Astrocyte (in vitro differentiated cells and primary cell): ENCODE measurements around the gene OR9G1. TPM values are rescaled to one million over a fixed set of nuclear protein-coding genes. Genes with fewer than 3 reads are reported as not detected.
"Not testable (repeated sequence)": the region's sequence is repeated elsewhere in the genome, so short reads cannot be mapped to it uniquely, and the experiment has no call there.

Source experiments
- DNase-seq: peaks from one replicate; pipeline ENCODE4 v3.0.0-alpha.2; 2010; ENCODE audit warnings: low read depth
- FAIRE-seq: peaks from 2 replicates; lab custom pipeline; 2011; peaks lifted over from hg19 to GRCh38; lab: Jason Lieb, UNC
- H2AFZ ChIP-seq: 2 replicates; pipeline ENCODE4 v1.6.0; 2012; ENCODE audit warnings: low read depth, low read length, inconsistent platforms
- H3K27ac ChIP-seq: 2 replicates; pipeline ENCODE4 v1.5.1; 2011; ENCODE audit warnings: low read depth, low read length, inconsistent platforms
- H3K27me3 ChIP-seq: 2 replicates; pipeline ENCODE4 v1.6.0; 2011; ENCODE audit warnings: low read length, inconsistent platforms; ENCODE audit not compliant: insufficient read depth
- H3K36me3 ChIP-seq: 2 replicates; pipeline ENCODE4 v1.5.1; 2011; ENCODE audit warnings: low read length, inconsistent platforms; ENCODE audit not compliant: insufficient read depth
- H3K4me1 ChIP-seq: 2 replicates; pipeline ENCODE4 v1.5.1; 2011; ENCODE audit warnings: low read length, inconsistent platforms; ENCODE audit not compliant: insufficient read depth
- H3K4me2 ChIP-seq: 2 replicates; pipeline ENCODE4 v1.6.0; 2012; ENCODE audit warnings: low read length, inconsistent platforms
- H3K4me3 ChIP-seq: 2 replicates; pipeline ENCODE4 v1.5.1; 2011; ENCODE audit warnings: low read depth, mild to moderate bottlenecking, low read length, inconsistent platforms; ENCODE audit not compliant: insufficient read depth
- H3K79me2 ChIP-seq: 2 replicates; pipeline ENCODE4 v1.6.0; 2012; ENCODE audit warnings: mild to moderate bottlenecking, low read length, inconsistent platforms; ENCODE audit not compliant: insufficient read depth
- H3K9ac ChIP-seq: 2 replicates; pipeline ENCODE4 v1.6.0; 2012; ENCODE audit warnings: mild to moderate bottlenecking, low read length, inconsistent platforms
- H3K9me3 ChIP-seq: 2 replicates; pipeline ENCODE4 v1.5.1; 2012; ENCODE audit warnings: low read depth, mild to moderate bottlenecking, low read length, inconsistent platforms; ENCODE audit not compliant: insufficient read depth
- H4K20me1 ChIP-seq: 2 replicates; pipeline ENCODE4 v1.6.0; 2012; ENCODE audit warnings: low read length, inconsistent platforms; ENCODE audit not compliant: insufficient read depth
- H3K27ac Mint-ChIP-seq: one replicate; pipeline ENCODE4 v1.8.0; 2021; ENCODE audit warnings: mild to moderate bottlenecking, mixed read lengths; ENCODE audit not compliant: unreplicated experiment
- H3K27me3 Mint-ChIP-seq: one replicate; pipeline ENCODE4 v1.8.0; 2021; ENCODE audit warnings: low read depth, mixed read lengths; ENCODE audit not compliant: unreplicated experiment
- H3K36me3 Mint-ChIP-seq: one replicate; pipeline ENCODE4 v1.8.0; 2021; ENCODE audit warnings: low read depth, mixed read lengths; ENCODE audit not compliant: unreplicated experiment
- H3K4me1 Mint-ChIP-seq: one replicate; pipeline ENCODE4 v1.8.0; 2021; ENCODE audit warnings: low read depth, mixed read lengths; ENCODE audit not compliant: unreplicated experiment
- H3K4me3 Mint-ChIP-seq: one replicate; pipeline ENCODE4 v1.8.0; 2021; ENCODE audit warnings: mild to moderate bottlenecking, moderate library complexity, mixed read lengths; ENCODE audit not compliant: unreplicated experiment
- H3K9me3 Mint-ChIP-seq: one replicate; pipeline ENCODE4 v1.8.0; 2021; ENCODE audit warnings: mild to moderate bottlenecking, mixed read lengths; ENCODE audit not compliant: unreplicated experiment
- CTCF ChIP-seq: IDR thresholded peaks from 2 replicates; pipeline ENCODE4 v1.5.1; 2011; ENCODE audit warnings: low read depth, mild to moderate bottlenecking, inconsistent platforms, low read length, moderate library complexity; ENCODE audit not compliant: insufficient read depth
- EZH2 ChIP-seq: IDR thresholded peaks from 2 replicates; pipeline ENCODE4 v1.6.1; 2012; ENCODE audit warnings: mild to moderate bottlenecking, low read length, inconsistent platforms; ENCODE audit not compliant: insufficient read depth
- total RNA-seq: library from RNA; stranded (reverse); gene quantifications from 2 replicates; pipeline ENCODE4 v1.2.1, GENCODE V29; 2021

OR9G1 gene
- total RNA-seq, 1 donor from 2014 or later, result not detected

DNA sequence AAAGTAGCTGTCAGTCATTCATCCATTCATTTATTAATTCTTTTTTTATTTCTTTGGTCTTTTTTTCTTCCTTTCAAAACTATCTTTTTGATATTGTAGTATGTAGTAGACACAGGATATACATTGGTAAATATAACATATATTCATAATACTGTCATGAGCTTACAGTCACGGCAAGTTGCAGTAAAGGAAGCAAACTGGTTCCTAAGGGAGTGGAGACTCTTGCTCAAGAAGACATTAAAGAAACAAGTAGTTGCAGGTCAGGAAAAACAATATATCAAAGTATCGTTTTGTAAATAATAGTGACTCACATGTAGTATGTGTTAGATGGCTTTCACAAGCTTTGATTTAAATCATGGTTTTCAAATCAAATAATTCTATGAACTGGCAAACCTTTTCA, 27.9 kb upstream of the OR9G1 start:
- Mint-ChIP-seq H3K4me3 (no peak overlapping the region), H3K36me3 (no peaks in the 10 kb centered on the region), H3K27ac (no peak overlapping the region), H3K9me3 (peaks cover 2% of the 10 kb centered on the region), H3K4me1 (no peaks in the 10 kb centered on the region), H3K27me3 (peaks cover 2% of the 10 kb centered on the region)
- no peak for FAIRE-seq
- Histone ChIP-seq H3K4me3 (no peak overlapping the region), H3K36me3 (no peaks in the 10 kb centered on the region), H3K4me1 (no peaks in the 10 kb centered on the region), H3K27me3 (no peaks in the 10 kb centered on the region), H3K4me2 (no peak overlapping the region), H2AFZ (no peak overlapping the region), H3K79me2 (no peaks in the 10 kb centered on the region), H4K20me1 (no peaks in the 10 kb centered on the region), H3K9me3 (peaks cover 3% of the 10 kb centered on the region), H3K27ac (no peak overlapping the region), H3K9ac (no peak overlapping the region)
- no peak for TF ChIP-seq EZH2
- no peak for TF ChIP-seq CTCF
- no peak for DNase-seq

DNA sequence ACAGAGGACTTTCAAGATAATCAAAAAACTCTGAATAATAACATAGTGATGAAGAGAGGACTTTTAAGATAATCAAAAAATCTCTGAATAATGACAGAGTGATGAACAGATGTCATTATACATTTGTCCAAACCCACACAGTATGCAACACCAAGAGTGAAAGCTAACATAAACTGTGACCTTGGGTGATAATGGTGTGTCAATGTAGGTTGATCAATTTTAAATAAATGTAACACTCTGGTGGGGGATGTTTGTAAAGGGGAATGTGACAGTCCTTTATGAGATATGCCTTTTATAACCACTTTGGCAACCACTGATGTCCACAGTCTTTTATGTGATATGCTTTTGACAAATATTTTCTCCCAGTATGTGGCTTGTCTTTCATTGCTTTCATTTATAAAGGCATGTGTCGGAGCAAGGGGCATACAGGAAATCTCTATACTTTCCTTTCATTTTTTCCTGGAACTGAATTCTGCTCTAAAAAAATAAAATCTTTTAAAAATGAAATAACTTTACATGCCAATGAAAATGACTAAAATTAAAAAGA, 10.3 kb upstream of the OR9G1 start:
- Histone ChIP-seq H2AFZ (no peak overlapping the region), H3K79me2 (no peaks in the 10 kb centered on the region), H4K20me1 (no peaks in the 10 kb centered on the region), H3K36me3 (no peaks in the 10 kb centered on the region), H3K4me2 (no peak overlapping the region), H3K4me3 (no peak overlapping the region), H3K27ac (no peak overlapping the region), H3K9me3 (no peaks in the 10 kb centered on the region), H3K9ac (no peak overlapping the region), H3K4me1 (no peaks in the 10 kb centered on the region), H3K27me3 (no peaks in the 10 kb centered on the region)
- Mint-ChIP-seq H3K27me3 (no peaks in the 10 kb centered on the region), H3K27ac (no peak overlapping the region), H3K36me3 (no peaks in the 10 kb centered on the region), H3K4me1 (no peaks in the 10 kb centered on the region), H3K9me3 (no peaks in the 10 kb centered on the region), H3K4me3 (no peak overlapping the region)
- TF ChIP-seq EZH2 (no peak), CTCF (no peak)
- FAIRE-seq, result no peak
- no peak for DNase-seq

GRCh38 chr11:56691179-56691578, 7.7 kb upstream of the OR9G1 start:
- H3K4me1 ChIP-seq, H2AFZ ChIP-seq, H3K79me2 ChIP-seq, H4K20me1 ChIP-seq, H3K27me3 Mint-ChIP-seq, H3K27me3 ChIP-seq, H3K4me1 Mint-ChIP-seq, H3K27ac Mint-ChIP-seq, H3K27ac ChIP-seq, H3K9ac ChIP-seq, H3K9me3 Mint-ChIP-seq, H3K4me3 Mint-ChIP-seq, H3K36me3 Mint-ChIP-seq, H3K36me3 ChIP-seq, H3K4me3 ChIP-seq, H3K4me2 ChIP-seq, H3K9me3 ChIP-seq, DNase-seq: not testable (repeated sequence)
- FAIRE-seq, result peak; percentile 91
